Mucosa of gallbladder (tissue), 1 donor: ENCODE measurements around the gene AGAP3. TPM values are rescaled to one million over a fixed set of nuclear protein-coding genes. Genes with fewer than 3 reads are reported as not detected.

ENCODE experiments used
- DNase-seq: peaks from one replicate; pipeline ENCODE4 v3.0.0-alpha.2; 2020; ENCODE audit warnings: low spot score
- total RNA-seq: library from RNA; stranded (reverse); gene quantifications from one replicate; pipeline ENCODE4 v1.2.1, GENCODE V29; 2021
- donor health status: DM: no; HTN: no; CAD: no.

The AGAP3 gene
- total RNA-seq, 1 donor from 2014 or later: 98.4 TPM

- DNase-seq: no peak
Measured at GRCh38 chr7:151152643-151153513, 66.6 kb downstream of the AGAP3 start.

GRCh38 chr7:151157645-151158329, 71.5 kb downstream of the AGAP3 start:
- no peak for DNase-seq

GRCh38 chr7:151161757-151162156, 75.5 kb downstream of the AGAP3 start:
- DNase-seq: no peak

GRCh38 chr7:151166629-151167196, 80.4 kb downstream of the AGAP3 start:
- no peak for DNase-seq

GRCh38 chr7:151167197-151167961, 81.1 kb downstream of the AGAP3 start, which contains the start of gene GBX1:
Gene GBX1 (minus strand): TSS chr7:151167694. CDS start chr7:151167548, 146 bp downstream.
- no peak for DNase-seq

GRCh38 chr7:151168003-151168786, 81.9 kb downstream of the AGAP3 start:
- no peak for DNase-seq

GRCh38 chr7:151168787-151169162, 82.5 kb downstream of the AGAP3 start:
- no peak for DNase-seq

GRCh38 chr7:151172273-151173141, 86.2 kb downstream of the AGAP3 start:
- peak; percentile 76 for DNase-seq

- DNase-seq: no peak
Measured at GRCh38 chr7:151173386-151174245, 87.3 kb downstream of the AGAP3 start.

- peak; percentile 31 for DNase-seq
Measured at GRCh38 chr7:151174246-151175046, 88.2 kb downstream of the AGAP3 start.

- no peak for DNase-seq
Measured at GRCh38 chr7:151175047-151175792, 88.9 kb downstream of the AGAP3 start.

GRCh38 chr7:151175793-151176311, 89.6 kb downstream of the AGAP3 start:
- no peak for DNase-seq

- no peak for DNase-seq
Measured at GRCh38 chr7:151176401-151176800, 90.1 kb downstream of the AGAP3 start.

- no peak for DNase-seq
Measured at GRCh38 chr7:151177310-151177709, 91.0 kb downstream of the AGAP3 start.

GRCh38 chr7:151178236-151178635, 92.0 kb downstream of the AGAP3 start:
- no peak for DNase-seq

- DNase-seq: no peak
Measured at GRCh38 chr7:151178831-151179230, 92.6 kb downstream of the AGAP3 start.

- no peak for DNase-seq
Measured at GRCh38 chr7:151179287-151179860, 93.1 kb downstream of the AGAP3 start.
